C4-2B (cell line): ENCODE data around the gene MRPL14.

Source experiments
- H3K27ac ChIP-seq: fragments of 450-650 bp; 2 replicates; pipeline ENCODE4 v1.5.1; 2017
- ZFX ChIP-seq: fragments of 450-650 bp; IDR thresholded peaks from 2 replicates; pipeline ENCODE4 v1.6.1; 2017
- TF ChIP-seq, protein P1 (sequence below): fragments of 450-650 bp; conservative IDR thresholded peaks from 2 replicates; pipeline ENCODE4 v1.5.1; 2017; ENCODE audit warnings: mild to moderate bottlenecking

The MRPL14 gene

DNA sequence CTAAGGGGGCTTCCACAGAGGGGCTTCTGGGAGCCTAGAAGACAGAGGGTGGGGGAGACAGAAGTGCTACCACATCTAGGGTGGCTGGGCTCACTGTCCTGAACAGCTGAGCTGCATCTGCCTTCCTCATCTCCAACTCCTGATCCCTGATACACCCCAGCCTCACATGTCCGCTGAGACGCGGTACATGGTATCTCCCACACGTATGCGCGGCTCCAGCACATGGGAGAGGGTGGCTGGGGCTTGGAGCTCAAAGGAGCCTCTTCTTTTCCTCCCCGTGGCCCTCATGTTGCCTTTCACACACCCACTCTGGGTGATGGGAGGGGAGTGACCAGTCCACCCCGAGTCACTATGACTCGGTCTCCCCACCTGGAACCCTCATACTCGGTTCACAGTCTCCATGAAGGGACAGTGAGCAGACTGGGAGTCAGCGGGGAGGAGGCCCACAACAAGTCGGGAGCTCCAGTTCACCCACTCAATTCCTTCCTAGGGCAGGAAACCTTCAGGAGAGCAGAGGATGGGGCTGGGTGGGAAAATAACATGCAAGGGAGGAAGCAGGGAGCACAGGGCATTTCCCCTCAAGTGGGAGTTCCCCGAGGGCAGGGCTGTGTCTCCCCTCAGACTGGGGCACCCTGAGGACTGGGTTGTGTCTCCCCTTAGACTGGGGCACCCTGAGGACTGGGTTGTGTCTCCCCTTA lies 61.7 kb downstream of the MRPL14 start:
- TF ChIP-seq ZFX: no peak
- TF ChIP-seq, protein P1, sequence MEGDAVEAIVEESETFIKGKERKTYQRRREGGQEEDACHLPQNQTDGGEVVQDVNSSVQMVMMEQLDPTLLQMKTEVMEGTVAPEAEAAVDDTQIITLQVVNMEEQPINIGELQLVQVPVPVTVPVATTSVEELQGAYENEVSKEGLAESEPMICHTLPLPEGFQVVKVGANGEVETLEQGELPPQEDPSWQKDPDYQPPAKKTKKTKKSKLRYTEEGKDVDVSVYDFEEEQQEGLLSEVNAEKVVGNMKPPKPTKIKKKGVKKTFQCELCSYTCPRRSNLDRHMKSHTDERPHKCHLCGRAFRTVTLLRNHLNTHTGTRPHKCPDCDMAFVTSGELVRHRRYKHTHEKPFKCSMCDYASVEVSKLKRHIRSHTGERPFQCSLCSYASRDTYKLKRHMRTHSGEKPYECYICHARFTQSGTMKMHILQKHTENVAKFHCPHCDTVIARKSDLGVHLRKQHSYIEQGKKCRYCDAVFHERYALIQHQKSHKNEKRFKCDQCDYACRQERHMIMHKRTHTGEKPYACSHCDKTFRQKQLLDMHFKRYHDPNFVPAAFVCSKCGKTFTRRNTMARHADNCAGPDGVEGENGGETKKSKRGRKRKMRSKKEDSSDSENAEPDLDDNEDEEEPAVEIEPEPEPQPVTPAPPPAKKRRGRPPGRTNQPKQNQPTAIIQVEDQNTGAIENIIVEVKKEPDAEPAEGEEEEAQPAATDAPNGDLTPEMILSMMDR: no peak
- no peak overlapping the region for H3K27ac ChIP-seq

DNA sequence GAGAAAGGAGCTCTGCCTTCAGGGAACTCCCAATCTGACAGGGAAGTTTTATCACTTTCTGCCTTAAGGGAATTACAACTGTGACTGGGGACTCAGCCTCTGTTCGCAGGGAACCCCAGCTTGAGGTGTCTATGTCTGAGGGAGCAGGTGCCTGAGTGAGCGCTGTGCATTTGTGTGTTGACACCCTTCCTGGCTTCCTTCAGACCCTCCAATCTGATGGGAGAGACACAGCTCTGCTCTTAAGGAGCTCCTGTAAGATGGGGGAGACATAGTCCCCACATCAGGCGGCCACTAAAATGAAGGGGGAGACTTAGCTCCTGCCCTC lies 62.3 kb downstream of the MRPL14 start:
- no peak overlapping the region for H3K27ac ChIP-seq
- TF ChIP-seq, protein P1: no peak
- no peak for TF ChIP-seq ZFX

DNA sequence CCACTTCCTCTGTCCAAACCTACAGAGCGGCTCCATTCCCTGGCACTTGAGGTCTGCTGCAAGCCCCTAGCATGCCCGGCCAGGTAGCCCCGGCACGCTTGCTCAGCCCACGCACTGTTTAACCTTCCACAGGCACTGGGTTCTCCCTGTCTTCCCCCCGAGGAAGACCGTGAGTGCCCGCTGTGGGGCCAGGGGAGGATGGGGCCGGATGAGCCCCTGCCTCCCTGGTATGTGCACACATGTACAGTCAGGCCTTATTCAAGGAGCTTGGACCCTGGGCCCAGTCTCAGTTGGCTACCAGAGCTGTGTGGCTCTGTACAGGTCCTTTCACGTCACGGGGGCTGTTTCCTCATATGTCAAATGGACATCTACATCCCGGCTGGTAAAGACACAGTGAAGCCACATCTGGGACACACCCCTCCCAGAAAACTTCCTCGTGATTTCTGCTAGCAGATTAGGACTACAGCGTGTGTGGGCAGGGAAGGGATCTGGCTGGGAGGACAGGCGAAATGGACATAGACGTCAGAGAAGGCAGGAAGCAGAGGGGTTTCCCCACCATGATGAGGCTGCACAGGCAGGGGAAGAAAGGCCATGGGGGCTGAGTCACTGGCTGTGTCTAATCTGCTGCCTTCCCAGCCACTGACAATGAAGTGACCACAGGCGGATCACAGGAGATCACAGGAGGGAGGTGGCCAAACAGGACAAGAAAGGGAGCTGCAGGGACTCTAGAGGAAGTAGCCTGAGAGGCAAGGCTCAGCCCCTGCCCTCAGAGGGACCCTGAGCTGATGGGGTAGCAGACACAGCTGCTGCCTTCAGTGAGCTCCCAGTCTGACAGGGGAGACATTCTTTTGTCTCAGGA lies 62.9 kb downstream of the MRPL14 start:
- TF ChIP-seq, protein P1: no peak
- TF ChIP-seq ZFX: no peak
- H3K27ac ChIP-seq: no peak overlapping the region

DNA sequence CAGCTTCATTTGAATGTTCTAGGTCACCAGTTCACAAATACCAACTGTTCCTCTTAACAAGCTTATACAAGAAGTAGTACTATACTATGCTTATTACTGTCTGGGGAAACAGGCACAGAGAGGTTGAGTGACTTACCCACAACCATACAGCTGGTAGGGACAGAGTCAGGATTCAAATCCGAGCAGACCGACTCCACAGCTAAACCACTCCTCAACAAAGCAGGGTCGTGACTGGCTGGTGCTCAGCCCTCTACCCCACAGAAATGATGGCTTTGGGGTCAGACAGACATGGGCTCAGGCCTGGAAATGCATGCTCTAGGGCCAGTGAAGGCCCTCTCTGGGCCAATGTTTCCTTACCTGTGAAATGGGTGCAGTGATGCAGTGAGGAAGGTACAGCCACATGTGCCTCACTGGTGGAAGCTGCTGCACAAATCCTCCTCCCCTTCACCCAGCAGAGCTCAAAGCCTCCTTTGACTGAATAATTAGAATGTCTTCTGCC lies 63.6 kb downstream of the MRPL14 start:
- no peak overlapping the region for H3K27ac ChIP-seq
- TF ChIP-seq, protein P1: no peak
- TF ChIP-seq ZFX: no peak
